ENCODE data around the gene AKAP8.

DNA sequence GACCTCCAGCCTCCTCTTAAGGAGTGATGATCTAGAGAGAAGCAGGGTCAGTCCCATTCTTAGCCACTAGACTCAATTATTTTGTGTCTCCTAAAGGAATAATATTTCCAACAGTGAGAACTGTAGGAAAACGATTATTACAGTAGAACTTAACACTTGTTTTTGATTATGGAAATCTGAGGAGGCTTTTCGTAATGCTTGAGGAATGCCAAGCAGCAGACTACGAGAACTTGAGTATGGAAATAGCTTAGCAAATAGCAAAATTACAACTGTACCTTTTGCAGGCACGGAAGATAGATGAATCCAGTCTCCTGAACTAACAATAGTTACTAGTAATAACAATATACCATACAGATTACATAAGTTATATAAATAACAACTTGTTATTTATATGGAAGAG, 59.5 kb downstream of the AKAP8 start:
- TF ChIP-seq SUZ12 (IDR thresholded peaks at IDR 0.05) (no peak), ELF4 (IDR thresholded peaks at IDR 0.05) (no peak), SP1 (IDR thresholded peaks at IDR 0.05) (no peak), BHLHE40 (IDR thresholded peaks at IDR 0.05; ENCODE audit: borderline replicate concordance) (no peak), LEF1 (IDR thresholded peaks at IDR 0.05; ENCODE audit: borderline replicate concordance) (no peak), CTBP1 (IDR thresholded peaks at IDR 0.05; ENCODE audit: borderline replicate concordance) (no peak), FOXK2 (IDR thresholded peaks at IDR 0.05) (no peak), FOXM1 (IDR thresholded peaks at IDR 0.05; ENCODE audit: borderline replicate concordance) (no peak), ARNT (IDR thresholded peaks at IDR 0.05) (no peak), PKNOX1 (IDR thresholded peaks at IDR 0.05) (no peak), ZNF384 (IDR thresholded peaks at IDR 0.05) (no peak), FOXA1 (IDR thresholded peaks at IDR 0.05) (no peak), TARDBP (IDR thresholded peaks at IDR 0.05) (no peak)

Data from HEK293T (cell line).